GM18519 (cell line): Measurements from ENCODE around the gene SLC22A13.

ENCODE experiments used
- ATAC-seq: cut with Tn5 transposase; IDR thresholded peaks from one replicate; pipeline ENCODE4 v1.9.1; 2021; ENCODE audit warnings: mild to moderate bottlenecking, moderate library complexity; ENCODE audit not compliant: unreplicated experiment, low FRiP score

SLC22A13 gene

DNA sequence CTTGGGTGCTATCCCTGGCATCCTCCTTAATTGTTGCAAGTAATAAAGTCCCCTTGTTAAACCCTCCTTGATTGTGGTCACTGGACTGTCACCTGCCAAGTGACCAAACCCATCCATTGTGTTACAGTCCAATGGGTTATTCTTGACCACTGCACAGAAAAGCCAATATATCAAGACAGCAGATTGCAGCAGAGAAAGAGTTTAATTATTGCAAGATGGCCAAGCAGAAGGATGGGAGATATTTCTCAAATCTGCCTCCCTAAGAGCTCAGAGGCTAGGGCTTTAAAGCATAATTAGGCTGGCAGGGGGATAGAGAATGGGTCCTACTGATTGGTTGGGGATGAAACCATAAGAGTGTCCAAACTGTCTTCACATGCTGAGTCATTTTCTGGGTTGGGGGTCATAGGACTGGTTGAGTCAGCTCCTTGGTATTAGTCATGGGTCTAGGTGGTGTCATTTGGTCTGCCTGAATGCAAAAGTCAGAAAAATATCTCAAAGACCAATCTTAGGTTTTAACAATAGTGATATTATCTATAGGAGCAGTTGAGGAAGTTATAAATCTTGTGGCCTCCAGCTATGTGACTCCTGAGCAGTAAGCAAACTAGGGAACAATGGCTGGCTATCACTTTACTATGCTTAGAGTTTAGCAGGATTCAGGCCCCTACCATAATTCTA, 61.9 kb downstream of the SLC22A13 start:
- ATAC-seq, result no peak
